Endothelial cell of umbilical vein (primary cell): ENCODE measurements around the gene STAT2. TPM values are rescaled to one million over a fixed set of nuclear protein-coding genes. Genes with fewer than 3 reads are reported as not detected.

ENCODE experiments used
- BruUV-seq: library from RNA; stranded (reverse); fragments of 400-500 nt; replicated peaks from 2 replicates; lab custom pipeline; 2021; lab: Mats Ljungman, UMichigan
- CTCF ChIA-PET: fragments of 300-600, 350-600 bp; sonication (Branson Sonifier 250); formaldehyde crosslinking; loops from one replicate; lab custom pipeline; 2021; ENCODE audit warnings: antibody characterized with exemption, inconsistent platforms; lab: Charles Lee
- POLR2A ChIA-PET: fragments of 300-600, 350-600 bp; sonication (Branson Sonifier 250); formaldehyde crosslinking; loops from one replicate; lab custom pipeline; 2021; ENCODE audit warnings: antibody characterized with exemption, inconsistent platforms; lab: Charles Lee
- DNase-seq: peaks from one replicate; pipeline ENCODE4 v3.0.0-alpha.2; 2011; ENCODE audit warnings: low read depth, low spot score
- FAIRE-seq: peaks from 2 replicates; lab custom pipeline; 2011; peaks lifted over from hg19 to GRCh38; lab: Jason Lieb, UNC
- H2AFZ ChIP-seq: 2 replicates; pipeline ENCODE4 v1.6.0; 2012; ENCODE audit warnings: low read depth, low read length, control low read depth, inconsistent platforms
- H3K27ac ChIP-seq: 2 replicates; pipeline ENCODE4 v1.5.1; 2011; ENCODE audit warnings: low read depth, mild to moderate bottlenecking, control low read depth, low read length, moderate library complexity; ENCODE audit not compliant: insufficient read depth
- H3K27me3 ChIP-seq, 2 experiments: 2 replicates each; pipeline versions ENCODE4 v1.6.0 to v1.6.1; 2011; ENCODE audit warnings: low read length in 2 of 2, mixed read lengths in 1 of 2; ENCODE audit not compliant: control insufficient read depth in 2 of 2, insufficient read depth in 2 of 2
- H3K36me3 ChIP-seq, 2 experiments: 2 replicates in 1 of 2; 3 replicates in 1 of 2; pipeline ENCODE4 v1.5.1; 2011; ENCODE audit warnings: low read length in 2 of 2, mild to moderate bottlenecking in 1 of 2, moderate library complexity in 1 of 2; ENCODE audit not compliant: control insufficient read depth in 2 of 2, insufficient read depth in 2 of 2; ENCODE audit errors: extremely low read depth in 1 of 2
- H3K4me1 ChIP-seq: 3 replicates; pipeline ENCODE4 v1.5.1; 2011; ENCODE audit warnings: mild to moderate bottlenecking, low read length; ENCODE audit not compliant: control insufficient read depth, insufficient read depth; ENCODE audit errors: extremely low read depth
- H3K4me2 ChIP-seq: 2 replicates; pipeline ENCODE4 v1.6.1; 2011; ENCODE audit warnings: low read length, control low read depth, mixed read lengths; ENCODE audit not compliant: insufficient read depth
- H3K4me3 ChIP-seq, 3 experiments: fragments of 200-600 bp in 1 of 3; sonication (generic), shearing (Covaris generic) in 1 of 3; replicated peaks in 1 of 3; 2 replicates each; pipeline ENCODE4 v1.5.1; 2011 to 2016; ENCODE audit warnings: control low read depth in 3 of 3, low read length in 3 of 3, mild to moderate bottlenecking in 2 of 3, inconsistent platforms in 1 of 3, low read depth in 1 of 3, moderate library complexity in 1 of 3; ENCODE audit not compliant: insufficient read depth in 1 of 3
- H3K79me2 ChIP-seq: 2 replicates; pipeline ENCODE4 v1.6.0; 2012; ENCODE audit warnings: low read length, inconsistent platforms; ENCODE audit not compliant: control insufficient read depth, insufficient read depth
- H3K9ac ChIP-seq: replicated peaks from 2 replicates; pipeline ENCODE3; 2011; ENCODE audit warnings: low read length, control low read depth; ENCODE audit not compliant: insufficient read depth; ENCODE audit errors: extremely low read depth
- H3K9me1 ChIP-seq: replicated peaks from 3 replicates; pipeline ENCODE4 v1.6.0; 2011; ENCODE audit warnings: mild to moderate bottlenecking, low read length; ENCODE audit not compliant: control insufficient read depth, insufficient read depth; ENCODE audit errors: extremely low read depth
- H3K9me3 ChIP-seq: replicated peaks from 2 replicates; pipeline ENCODE4 v1.5.1; 2012; ENCODE audit warnings: low read length, inconsistent platforms; ENCODE audit not compliant: control insufficient read depth, insufficient read depth
- H4K20me1 ChIP-seq: replicated peaks from 2 replicates; pipeline ENCODE3; 2011; ENCODE audit warnings: mild to moderate bottlenecking, low read length; ENCODE audit not compliant: control insufficient read depth, insufficient read depth; ENCODE audit errors: extremely low read depth
- CTCF ChIP-seq, 2 donors: IDR thresholded peaks; 1 replicate in 1 of 2; 2 replicates in 1 of 2; pipeline ENCODE4 v1.5.1; 2011; ENCODE audit warnings: low read length in 2 of 2, mild to moderate bottlenecking in 2 of 2, moderate library complexity in 2 of 2, control low read depth in 1 of 2, inconsistent platforms in 1 of 2, low read depth in 1 of 2; ENCODE audit not compliant: insufficient read depth in 1 of 2; ENCODE audit errors: extremely low read depth in 1 of 2
- EZH2 ChIP-seq: IDR thresholded peaks from 2 replicates; pipeline ENCODE4 v1.6.1; 2012; ENCODE audit warnings: borderline replicate concordance, low read depth, mild to moderate bottlenecking, moderate library complexity, low read length, inconsistent platforms; ENCODE audit not compliant: severe bottlenecking
- FOS ChIP-seq: IDR thresholded peaks from 2 replicates; pipeline ENCODE4 v1.6.1; 2011; ENCODE audit warnings: mild to moderate bottlenecking, low read length, moderate library complexity, borderline replicate concordance; ENCODE audit not compliant: insufficient read depth
- GATA2 ChIP-seq: IDR thresholded peaks from 2 replicates; pipeline ENCODE4 v1.7.0; 2011; ENCODE audit warnings: low read depth, mild to moderate bottlenecking, moderate library complexity, mixed read lengths, low read length; ENCODE audit not compliant: insufficient read length, insufficient read depth
- JUN ChIP-seq: IDR thresholded peaks from 2 replicates; pipeline ENCODE4 v1.6.1; 2011; ENCODE audit warnings: borderline replicate concordance, low read depth; ENCODE audit not compliant: insufficient read length, insufficient read depth
- MAX ChIP-seq: IDR thresholded peaks from 2 replicates; pipeline ENCODE4 v1.6.1; 2011; ENCODE audit not compliant: insufficient read depth, insufficient read length
- MYC ChIP-seq: IDR thresholded peaks from one replicate; pipeline ENCODE4 v1.6.1; 2011; ENCODE audit warnings: mild to moderate bottlenecking, low read depth, low read length
- POLR2A ChIP-seq: IDR thresholded peaks from 2 replicates; pipeline ENCODE4 v1.6.1; 2012; ENCODE audit warnings: low read depth, mild to moderate bottlenecking, control low read depth, low read length
- POLR2AphosphoS5 ChIP-seq: IDR thresholded peaks from 2 replicates; pipeline ENCODE4 v1.6.1; 2012; ENCODE audit warnings: low read depth, mild to moderate bottlenecking, control low read depth, low read length, moderate library complexity; ENCODE audit not compliant: insufficient read depth
- dilution Hi-C: fragments of 300-500 bp; cut with MboI; formaldehyde crosslinking; loops from one replicate; pipeline ENCODE4 v1.15.0; 2019; ENCODE audit warnings: low sequenced_read_pairs; ENCODE audit not compliant: extremely low pct_ligation_motif_present
- intact Hi-C: fragments of 100-400 bp; cut with micrococcal nuclease; formaldehyde crosslinking; loops from one replicate; pipeline ENCODE4 v1.10.0; 2022
- polyA plus RNA-seq, 4 experiments: library from polyadenylated mRNA; depleted of rRNA in 3 of 4; stranded (reverse) in 3 of 4; unstranded in 1 of 4; fragments of >200 nt; gene quantifications; 2 replicates each; pipeline versions ENCODE4 v1.2.1 to v1.2.3, GENCODE V29; 2011 to 2012; ENCODE audit warnings: missing spikeins in 1 of 4
- total RNA-seq: library from RNA; stranded (reverse); gene quantifications from 2 replicates; pipeline ENCODE4 v1.2.3, GENCODE V29; 2021

Gene STAT2
- total and polyA plus RNA-seq, 2 donors (not counting 3 experiments of a cell fraction or from before 2014, with no cell fraction given), result 62.8 to 66.5 TPM

DNA sequence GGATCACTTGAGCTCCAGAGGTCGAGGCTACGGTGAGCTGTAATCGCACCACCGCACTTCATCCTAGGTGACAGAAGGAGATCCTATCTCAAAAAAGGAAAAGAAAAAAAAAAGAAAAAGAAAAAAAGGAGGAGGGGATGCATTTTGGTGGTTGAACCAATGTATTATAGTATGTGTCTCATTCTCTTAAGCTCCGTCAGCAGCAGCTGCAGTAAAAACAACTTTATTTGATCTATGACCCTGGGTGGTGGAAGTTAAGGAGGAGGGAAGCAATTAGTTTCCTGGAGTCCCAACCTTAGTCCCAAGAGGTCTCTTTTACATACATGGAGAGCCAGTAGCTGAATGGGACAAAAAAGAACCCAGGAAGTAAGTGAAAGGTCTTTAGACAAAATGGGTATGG, 29.5 kb upstream of the STAT2 start:
- Histone ChIP-seq H3K4me1 (no peaks in the 10 kb centered on the region), H3K27ac (no peak overlapping the region), H3K79me2 (no peaks in the 10 kb centered on the region), H3K27me3 (no peaks in the 10 kb centered on the region), H3K4me2 (no peak overlapping the region), H4K20me1 (no peaks in the 10 kb centered on the region), H3K9ac (no peak overlapping the region), H2AFZ (no peak overlapping the region), H3K9me1 (no peaks in the 10 kb centered on the region), H3K36me3 (no peaks in the 10 kb centered on the region), H3K9me3 (no peaks in the 10 kb centered on the region), H3K4me3 (no peak overlapping the region)
- intact Hi-C loops (no loop called here), dilution Hi-C loops (no loop called here)
- no TSS peak for BruUV-seq
- CTCF ChIA-PET, result interaction anchor here (1.0 to 1.2 kb wide), 2 partner anchors 9 to 11 kb away, joined by 3 to 4 read pairs; no protein-coding TSS in a partner anchor
- no peak for TF ChIP-seq MAX
- no peak for TF ChIP-seq JUN
- TF ChIP-seq POLR2A, result no peak
- no peak for TF ChIP-seq MYC
- no peak for TF ChIP-seq EZH2
- no peak for TF ChIP-seq CTCF (IDR thresholded peaks at IDR 0.05; ENCODE audit: extremely low read depth in 1 of 2, insufficient read depth in 1 of 2, low read depth in 1 of 2, low read length in 2 of 2)
- no peak for TF ChIP-seq GATA2
- no peak for TF ChIP-seq POLR2AphosphoS5
- TF ChIP-seq FOS, result no peak
- FAIRE-seq (no peak), DNase-seq (no peak)
- POLR2A ChIA-PET, result no interaction called here
